CD8-positive, alpha-beta memory T cell (primary cell): ENCODE data around the gene ZBTB34. TPM values are rescaled to one million over a fixed set of nuclear protein-coding genes. Genes with fewer than 3 reads are reported as not detected.
"Not testable (repeated sequence)": the region's sequence is repeated elsewhere in the genome, so short reads cannot be mapped to it uniquely, and the experiment has no call there.

ENCODE experiments used
- CTCF ChIA-PET: fragments of 350-600 bp; sonication (Branson Sonifier 250); formaldehyde crosslinking; loops from one replicate; lab custom pipeline; 2021; ENCODE audit warnings: antibody characterized with exemption; lab: Charles Lee
- POLR2A ChIA-PET: fragments of 350-600 bp; sonication (Branson Sonifier 250); formaldehyde crosslinking; loops from one replicate; lab custom pipeline; 2021; ENCODE audit warnings: antibody characterized with exemption; lab: Charles Lee
- DNase-seq, 5 donors: peaks; one replicate each; pipeline versions ENCODE4 v3.0.0 to v3.0.0-alpha.2; 2020 to 2022; ENCODE audit warnings: mixed read lengths in 1 of 5
- H3K27ac ChIP-seq: one replicate; pipeline ENCODE4 v1.7.0; 2013; ENCODE audit warnings: low read depth, mild to moderate bottlenecking, low read length, moderate library complexity
- H3K27me3 ChIP-seq: 2 replicates; pipeline ENCODE4 v1.7.0; 2013; ENCODE audit warnings: low read length, mild to moderate bottlenecking; ENCODE audit not compliant: insufficient read depth, poor library complexity, severe bottlenecking
- H3K36me3 ChIP-seq: 2 replicates; pipeline ENCODE4 v1.7.0; 2013; ENCODE audit warnings: mild to moderate bottlenecking, low read length, moderate library complexity; ENCODE audit not compliant: insufficient read depth
- H3K4me1 ChIP-seq: 2 replicates; pipeline ENCODE4 v1.7.0; 2013; ENCODE audit warnings: mild to moderate bottlenecking, low read length, moderate library complexity; ENCODE audit not compliant: insufficient read depth
- H3K4me3 ChIP-seq: 2 replicates; pipeline ENCODE4 v1.7.0; 2013; ENCODE audit warnings: mild to moderate bottlenecking, low read length
- H3K9me3 ChIP-seq: 2 replicates; pipeline ENCODE4 v1.7.0; 2013; ENCODE audit warnings: mild to moderate bottlenecking, low read length
- H3K27ac Mint-ChIP-seq, 8 donors: one replicate each; pipeline ENCODE4 v1.8.0; 2020 to 2021; ENCODE audit warnings: mixed read lengths in 8 of 8, mild to moderate bottlenecking in 6 of 8, inconsistent platforms in 3 of 8, moderate library complexity in 3 of 8
- H3K27me3 Mint-ChIP-seq, 2 donors: one replicate each; pipeline ENCODE4 v1.8.0; 2020 to 2021; ENCODE audit warnings: mixed read lengths in 2 of 2, mild to moderate bottlenecking in 1 of 2, moderate library complexity in 1 of 2
- H3K36me3 Mint-ChIP-seq, 3 donors: one replicate each; pipeline ENCODE4 v1.8.0; 2020 to 2021; ENCODE audit warnings: mixed read lengths in 3 of 3, inconsistent platforms in 1 of 3, mild to moderate bottlenecking in 1 of 3
- H3K4me1 Mint-ChIP-seq, 3 donors: one replicate each; pipeline ENCODE4 v1.8.0; 2020 to 2021; ENCODE audit warnings: mixed read lengths in 3 of 3, inconsistent platforms in 1 of 3, mild to moderate bottlenecking in 1 of 3
- H3K4me3 Mint-ChIP-seq, 7 donors: one replicate each; pipeline ENCODE4 v1.8.0; 2020 to 2021; ENCODE audit warnings: mixed read lengths in 7 of 7, mild to moderate bottlenecking in 6 of 7, moderate library complexity in 4 of 7, inconsistent platforms in 2 of 7
- H3K9me3 Mint-ChIP-seq, 5 donors: one replicate each; pipeline ENCODE4 v1.8.0; 2020 to 2022; ENCODE audit warnings: mixed read lengths in 5 of 5, mild to moderate bottlenecking in 3 of 5, moderate library complexity in 2 of 5, inconsistent platforms in 1 of 5
- polyA plus RNA-seq: library from polyadenylated mRNA; unstranded; fragments of 300-500 nt; fragmentation: Illumina TruSeq; gene quantifications from one replicate; pipeline ENCODE4 v1.2.3, GENCODE V29; 2021
- total RNA-seq, 2 experiments: library from RNA; stranded (reverse); gene quantifications; one replicate each; pipeline ENCODE4 v1.2.3, GENCODE V29; 2021

ZBTB34 gene, protein sequence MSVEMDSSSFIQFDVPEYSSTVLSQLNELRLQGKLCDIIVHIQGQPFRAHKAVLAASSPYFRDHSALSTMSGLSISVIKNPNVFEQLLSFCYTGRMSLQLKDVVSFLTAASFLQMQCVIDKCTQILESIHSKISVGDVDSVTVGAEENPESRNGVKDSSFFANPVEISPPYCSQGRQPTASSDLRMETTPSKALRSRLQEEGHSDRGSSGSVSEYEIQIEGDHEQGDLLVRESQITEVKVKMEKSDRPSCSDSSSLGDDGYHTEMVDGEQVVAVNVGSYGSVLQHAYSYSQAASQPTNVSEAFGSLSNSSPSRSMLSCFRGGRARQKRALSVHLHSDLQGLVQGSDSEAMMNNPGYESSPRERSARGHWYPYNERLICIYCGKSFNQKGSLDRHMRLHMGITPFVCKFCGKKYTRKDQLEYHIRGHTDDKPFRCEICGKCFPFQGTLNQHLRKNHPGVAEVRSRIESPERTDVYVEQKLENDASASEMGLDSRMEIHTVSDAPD
- total RNA-seq: 1 to 10 TPM; 6.8 to 7.0 TPM
- 1.3 TPM for polyA plus RNA-seq

DNA sequence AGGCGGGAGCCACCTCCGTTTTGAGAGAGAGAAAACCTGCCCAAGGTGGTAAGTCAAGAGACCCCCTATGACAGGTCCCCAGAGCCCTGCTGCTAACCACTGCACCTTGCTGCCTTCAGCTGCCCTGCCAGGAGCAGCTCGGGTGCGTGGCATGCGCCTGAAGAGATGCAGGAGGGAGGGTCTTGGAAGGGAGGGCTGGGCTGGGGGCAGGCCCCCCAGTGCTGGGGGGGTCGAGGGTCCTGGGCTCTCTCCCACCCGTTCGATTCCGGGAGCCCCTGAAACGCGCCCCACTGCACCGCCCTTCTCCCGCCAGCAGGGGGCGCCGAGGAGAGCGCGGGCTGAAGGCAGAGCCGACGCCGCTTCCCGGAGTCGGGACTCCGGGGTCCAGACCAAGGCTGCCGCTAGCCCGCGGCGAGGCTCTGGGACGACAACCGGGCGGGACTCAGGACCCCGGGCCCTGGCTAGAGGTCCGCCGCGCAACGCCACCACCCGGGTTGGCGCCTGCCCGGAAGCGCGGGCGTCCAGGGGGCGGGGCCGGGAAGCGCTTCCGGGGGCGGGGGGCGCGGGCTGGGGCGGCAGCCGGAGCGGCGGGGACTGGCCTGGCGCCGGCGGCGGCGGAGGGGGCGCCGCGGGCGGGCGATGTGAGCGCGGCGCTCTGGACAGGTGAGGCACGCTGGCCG, at the start of gene ZBTB34:
Gene ZBTB34 (plus strand): TSS at position 563 of the 680 bp plus-strand sequence. CDS start 18,761 bp downstream, outside the sequence.
- Histone ChIP-seq H3K27ac (peak within 1 kb of the TSS; percentile 60), H3K4me3 (peak within 1 kb of the TSS; percentile 76), H3K9me3 (no peaks in the 10 kb centered on the region), H3K27me3 (peaks cover 3% of the 10 kb centered on the region), H3K4me1 (peaks cover 25% of the 10 kb centered on the region), H3K36me3 (no peaks in the 10 kb centered on the region)
- ChIA-PET POLR2A (interaction anchor here (0.6 kb wide), 1 partner anchor 749 kb away, joined by 5 read pairs; no protein-coding TSS in a partner anchor), CTCF (interaction anchor here (0.8 to 2.2 kb wide), 7 partner anchors 9 to 1212 kb away, joined by 3 to 5 read pairs (median 3); partner anchors contain the start of gene RALGPS1)
- Mint-ChIP-seq H3K27ac (peak within 1 kb of the TSS; percentile 67 to 97 (median 88)), H3K9me3 (no peaks in the 10 kb centered on the region), H3K27me3 (peaks cover 6 to 15% of the 10 kb centered on the region in 2 donors), H3K36me3 (peaks cover 0 to 19% (median 1%) of the 10 kb centered on the region in 3 donors), H3K4me1 (peaks cover 28 to 48% (median 30%) of the 10 kb centered on the region in 3 donors), H3K4me3 (peak within 1 kb of the TSS; percentile 79 to 93 (median 89))
- peak; percentile 66 to 82 (median 76) for DNase-seq

DNA sequence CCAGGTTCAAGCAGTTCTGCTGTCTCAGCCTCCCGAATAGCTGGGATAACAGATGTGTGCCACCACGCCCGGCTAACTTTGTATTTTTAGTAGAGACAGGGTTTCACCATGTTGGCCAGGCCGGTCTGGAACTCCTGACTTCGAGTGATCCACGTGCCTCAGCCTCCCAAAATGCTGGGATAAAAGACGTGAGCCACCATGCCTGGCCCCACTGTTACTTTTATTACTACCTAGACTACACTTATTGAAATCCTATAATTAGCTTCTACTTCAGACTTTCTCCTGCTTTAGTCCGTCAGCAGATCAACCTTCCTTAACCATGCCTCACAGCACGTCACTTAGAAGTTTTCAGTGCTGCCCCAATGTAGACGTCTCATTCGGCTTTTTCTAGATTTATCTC, 47.4 kb upstream of the ZBTB34 start:
- Mint-ChIP-seq H3K4me3 (no peak overlapping the region), H3K36me3 (peaks cover 28 to 67% (median 30%) of the 10 kb centered on the region in 3 donors), H3K4me1 (peaks cover 39 to 62% (median 52%) of the 10 kb centered on the region in 3 donors), H3K27ac (no peak overlapping the region), H3K27me3 (peaks cover 0 to 2% of the 10 kb centered on the region in 2 donors), H3K9me3 (peaks cover 4 to 13% (median 6%) of the 10 kb centered on the region in 5 donors)
- no peak for DNase-seq
- no peak overlapping the region for H3K4me3 ChIP-seq
- no peaks in the 10 kb centered on the region for H3K9me3 ChIP-seq
- POLR2A ChIA-PET: no interaction called here
- H3K4me1 ChIP-seq: no peaks in the 10 kb centered on the region
- no peaks in the 10 kb centered on the region for H3K27me3 ChIP-seq
- CTCF ChIA-PET: no interaction called here
- no peak overlapping the region for H3K27ac ChIP-seq
- H3K36me3 ChIP-seq: peaks cover 7% of the 10 kb centered on the region

DNA sequence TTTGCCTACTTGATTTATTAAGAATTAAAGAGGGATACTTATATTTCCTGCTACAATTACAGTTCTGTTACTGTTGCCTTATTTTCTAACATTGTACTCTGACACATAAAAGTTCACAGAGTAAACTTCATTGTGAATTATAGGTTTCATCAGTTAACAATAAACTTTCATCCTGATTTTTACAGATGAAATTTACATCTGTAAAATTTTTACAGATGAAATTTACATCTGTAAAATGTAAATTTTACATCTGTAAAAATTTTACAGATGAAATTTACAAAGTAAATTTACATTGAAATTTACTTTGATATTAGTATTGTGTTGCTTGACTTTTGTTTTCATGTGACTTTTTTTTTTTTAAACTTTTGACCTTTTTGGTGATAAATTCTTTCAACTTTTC, 46.3 kb upstream of the ZBTB34 start:
- no peaks in the 10 kb centered on the region for H3K4me1 ChIP-seq
- H3K27me3 ChIP-seq: no peaks in the 10 kb centered on the region
- ChIA-PET POLR2A (no interaction called here), CTCF (no interaction called here)
- H3K4me3 ChIP-seq: no peak overlapping the region
- peaks cover 14 to 21% (median 15%) of the 10 kb centered on the region in 5 donors for H3K9me3 Mint-ChIP-seq
- H3K36me3 ChIP-seq: peaks cover 15% of the 10 kb centered on the region
- H3K27me3 Mint-ChIP-seq: peaks cover 0 to 2% of the 10 kb centered on the region in 2 donors
- H3K27ac Mint-ChIP-seq: no peak overlapping the region
- H3K4me3 Mint-ChIP-seq: no peak overlapping the region
- no peak overlapping the region for H3K27ac ChIP-seq
- peaks cover 37 to 71% (median 38%) of the 10 kb centered on the region in 3 donors for H3K36me3 Mint-ChIP-seq
- DNase-seq: no peak
- peaks cover 4% of the 10 kb centered on the region for H3K9me3 ChIP-seq
- peaks cover 34 to 58% (median 51%) of the 10 kb centered on the region in 3 donors for H3K4me1 Mint-ChIP-seq

DNA sequence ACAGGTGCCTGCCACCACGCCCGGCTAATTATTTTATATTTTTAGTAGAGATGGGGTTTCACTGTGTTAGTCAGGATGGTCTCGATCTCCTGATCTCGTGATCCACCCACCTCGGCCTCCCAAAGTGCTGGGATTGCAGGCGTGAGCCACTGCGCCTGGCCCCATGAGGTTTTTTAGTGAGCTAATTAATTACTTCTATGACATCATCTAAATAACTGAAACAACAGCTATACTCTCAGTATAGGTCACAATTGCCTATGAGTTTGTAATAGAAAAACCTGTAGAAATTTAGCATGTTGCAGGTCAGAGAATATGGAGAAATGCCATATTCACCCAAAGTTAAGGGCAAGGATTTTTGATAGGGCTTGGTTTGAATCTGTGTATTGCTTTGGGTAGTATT, 42.8 kb upstream of the ZBTB34 start:
- CTCF ChIA-PET, POLR2A ChIA-PET, DNase-seq, H3K4me3 Mint-ChIP-seq, H3K9me3 ChIP-seq, H3K27ac Mint-ChIP-seq, H3K27me3 ChIP-seq, H3K27ac ChIP-seq, H3K27me3 Mint-ChIP-seq, H3K4me1 ChIP-seq, H3K4me3 ChIP-seq: not testable (repeated sequence)
- Mint-ChIP-seq H3K4me1 (peaks cover 38 to 67% (median 59%) of the 10 kb centered on the region in 3 donors), H3K36me3 (peaks cover 47 to 80% (median 49%) of the 10 kb centered on the region in 3 donors), H3K9me3 (peaks cover 16 to 28% (median 20%) of the 10 kb centered on the region in 5 donors)
- peaks cover 14% of the 10 kb centered on the region for H3K36me3 ChIP-seq

DNA sequence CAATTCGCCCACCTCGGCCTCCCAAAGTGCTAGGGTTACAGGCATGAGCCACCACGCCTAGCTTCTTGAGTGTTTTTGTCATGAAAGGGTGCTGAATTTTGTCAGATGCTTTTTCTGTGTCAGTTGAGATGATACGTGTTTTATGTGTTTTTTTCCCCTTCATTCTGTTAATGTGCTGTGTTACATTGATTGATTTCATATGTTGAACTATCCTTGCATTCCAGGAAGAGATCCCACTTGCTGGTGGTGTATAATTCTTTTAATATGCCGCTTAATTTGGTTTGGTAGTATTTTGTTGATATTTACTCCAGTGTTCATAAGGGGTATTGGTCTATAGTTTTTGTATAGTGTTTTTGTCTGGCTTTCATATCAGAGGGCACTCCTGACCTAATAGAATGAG, 42.0 kb upstream of the ZBTB34 start:
- no peak overlapping the region for H3K27ac Mint-ChIP-seq
- no peak overlapping the region for H3K4me3 Mint-ChIP-seq
- DNase-seq: no peak
- peaks cover 45 to 81% (median 46%) of the 10 kb centered on the region in 3 donors for H3K36me3 Mint-ChIP-seq
- H3K36me3 ChIP-seq: peaks cover 14% of the 10 kb centered on the region
- no peak overlapping the region for H3K27ac ChIP-seq
- no peaks in the 10 kb centered on the region for H3K4me1 ChIP-seq
- peaks cover 4% of the 10 kb centered on the region for H3K9me3 ChIP-seq
- peaks cover 38 to 68% (median 57%) of the 10 kb centered on the region in 3 donors for H3K4me1 Mint-ChIP-seq
- ChIA-PET CTCF (interaction anchor here (0.7 kb wide), 1 partner anchor 60 kb away, joined by 3 read pairs; no protein-coding TSS in a partner anchor), POLR2A (no interaction called here)
- H3K4me3 ChIP-seq: no peak overlapping the region
- H3K27me3 Mint-ChIP-seq: peaks cover 0 to 2% of the 10 kb centered on the region in 2 donors
- no peaks in the 10 kb centered on the region for H3K27me3 ChIP-seq
- peaks cover 16 to 28% (median 20%) of the 10 kb centered on the region in 5 donors for H3K9me3 Mint-ChIP-seq

DNA sequence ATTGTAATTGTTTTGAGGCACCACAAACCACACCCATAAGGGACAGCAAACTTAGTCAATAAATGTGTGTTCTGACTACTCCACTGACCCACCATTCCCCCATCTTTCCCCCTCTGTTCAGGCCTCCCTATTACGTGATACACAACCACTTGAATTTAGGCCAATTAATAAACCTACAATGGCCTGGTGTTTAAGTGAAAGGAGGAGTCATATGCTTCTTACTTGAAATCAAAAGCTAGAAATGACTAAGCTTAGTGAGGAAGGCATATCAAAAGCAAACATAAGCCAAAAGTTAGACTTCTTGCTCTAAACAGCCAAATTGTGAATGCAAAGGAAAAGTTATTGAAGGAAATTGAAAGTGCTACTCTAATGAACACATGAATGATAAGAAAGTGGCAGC, 41.0 kb upstream of the ZBTB34 start:
- POLR2A ChIA-PET: no interaction called here
- Histone ChIP-seq H3K27ac (no peak overlapping the region), H3K9me3 (peaks cover 4% of the 10 kb centered on the region), H3K4me1 (no peaks in the 10 kb centered on the region), H3K36me3 (peaks cover 14% of the 10 kb centered on the region), H3K27me3 (no peaks in the 10 kb centered on the region), H3K4me3 (no peak overlapping the region)
- Mint-ChIP-seq H3K36me3 (peaks cover 42 to 79% (median 43%) of the 10 kb centered on the region in 3 donors), H3K4me3 (peak overlapping the region in 1 of 7 donors; percentile 37), H3K4me1 (peaks cover 38 to 71% (median 62%) of the 10 kb centered on the region in 3 donors), H3K27me3 (peaks cover 0 to 2% of the 10 kb centered on the region in 2 donors), H3K9me3 (peaks cover 13 to 28% (median 20%) of the 10 kb centered on the region in 5 donors), H3K27ac (no peak overlapping the region)
- CTCF ChIA-PET: no interaction called here
- DNase-seq: no peak

DNA sequence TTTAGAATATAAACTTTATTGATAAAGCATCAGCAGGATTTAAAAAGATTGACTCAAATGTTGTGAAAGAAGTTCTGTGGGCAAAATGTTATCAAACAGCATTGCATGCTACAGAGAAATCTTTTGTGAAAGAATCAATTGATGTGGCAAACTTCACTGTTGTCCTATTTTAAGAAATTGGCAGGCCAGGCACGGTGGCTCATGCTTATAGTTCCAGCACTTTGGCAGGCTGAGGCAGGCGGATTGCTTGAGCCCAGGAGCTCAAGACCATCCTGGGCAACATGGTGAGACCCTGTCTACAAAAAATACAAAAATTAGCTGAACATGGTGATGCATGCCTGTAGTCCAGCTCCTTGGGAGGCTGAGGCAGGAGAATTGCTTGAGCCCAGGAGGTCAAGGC, 38.2 kb upstream of the ZBTB34 start:
- H3K27ac ChIP-seq: no peak overlapping the region
- no peaks in the 10 kb centered on the region for H3K27me3 ChIP-seq
- no peak overlapping the region for H3K4me3 ChIP-seq
- Mint-ChIP-seq H3K36me3 (peaks cover 25 to 73% (median 34%) of the 10 kb centered on the region in 3 donors), H3K27ac (peak overlapping the region in 1 of 8 donors; percentile 73), H3K9me3 (peaks cover 7 to 19% (median 15%) of the 10 kb centered on the region in 5 donors), H3K27me3 (no peaks in the 10 kb centered on the region), H3K4me3 (peak overlapping the region in 1 of 7 donors; percentile 13), H3K4me1 (peaks cover 37 to 69% (median 64%) of the 10 kb centered on the region in 3 donors)
- CTCF ChIA-PET: interaction anchor here (1.2 kb wide), 1 partner anchor 12 kb away, joined by 5 read pairs; no protein-coding TSS in a partner anchor
- no peaks in the 10 kb centered on the region for H3K4me1 ChIP-seq
- DNase-seq: no peak
- H3K36me3 ChIP-seq: peaks cover 14% of the 10 kb centered on the region
- POLR2A ChIA-PET: no interaction called here
- peaks cover 4% of the 10 kb centered on the region for H3K9me3 ChIP-seq
